Right atrium auricular region (tissue), 2 donors: ENCODE data around the gene CIT. TPM values are rescaled to one million over a fixed set of nuclear protein-coding genes. Genes with fewer than 3 reads are reported as not detected.

Experiments used
- DNase-seq: peaks from one replicate; pipeline ENCODE4 v3.0.0-alpha.2; 2019; ENCODE audit warnings: low spot score
- H3K27ac ChIP-seq, 2 donors: fragments of 200-600 bp; sonication (generic); 1 replicate in 1 of 2; 2 replicates in 1 of 2; pipeline ENCODE4 v1.5.1; 2016 to 2019
- H3K27me3 ChIP-seq, 2 donors: fragments of 200-600 bp; sonication (generic); one replicate each; pipeline versions ENCODE4 v1.5.1 to v1.6.0; 2017 to 2019
- H3K36me3 ChIP-seq: fragments of 200-600 bp; sonication (generic); one replicate; pipeline ENCODE4 v1.5.1; 2016
- H3K4me1 ChIP-seq, 2 donors: fragments of 200-600 bp; sonication (generic); one replicate each; pipeline versions ENCODE4 v1.5.1 to v1.6.0; 2017 to 2019
- H3K4me3 ChIP-seq, 2 donors: fragments of 200-600 bp; sonication (generic); 1 replicate in 1 of 2; 2 replicates in 1 of 2; pipeline ENCODE4 v1.5.1; 2017 to 2019; ENCODE audit warnings: mild to moderate bottlenecking in 1 of 2, moderate library complexity in 1 of 2
- H3K9me3 ChIP-seq, 2 donors: fragments of 200-600 bp; sonication (generic); one replicate each; pipeline ENCODE4 v1.5.1; 2019
- CTCF ChIP-seq, 2 donors: fragments of 200-600 bp; sonication (generic); IDR thresholded peaks; one replicate each; pipeline ENCODE4 v1.5.1; 2019; ENCODE audit warnings: antibody characterized with exemption in 2 of 2
- total RNA-seq, 2 donors: library from RNA; depleted of rRNA; stranded (reverse); fragments of >200 nt; gene quantifications; one replicate each; pipeline ENCODE4 v1.1.0, GENCODE V29; 2016

Gene CIT
- total RNA-seq, 2 donors from 2014 or later, result 0.79 to 1.2 TPM

DNA sequence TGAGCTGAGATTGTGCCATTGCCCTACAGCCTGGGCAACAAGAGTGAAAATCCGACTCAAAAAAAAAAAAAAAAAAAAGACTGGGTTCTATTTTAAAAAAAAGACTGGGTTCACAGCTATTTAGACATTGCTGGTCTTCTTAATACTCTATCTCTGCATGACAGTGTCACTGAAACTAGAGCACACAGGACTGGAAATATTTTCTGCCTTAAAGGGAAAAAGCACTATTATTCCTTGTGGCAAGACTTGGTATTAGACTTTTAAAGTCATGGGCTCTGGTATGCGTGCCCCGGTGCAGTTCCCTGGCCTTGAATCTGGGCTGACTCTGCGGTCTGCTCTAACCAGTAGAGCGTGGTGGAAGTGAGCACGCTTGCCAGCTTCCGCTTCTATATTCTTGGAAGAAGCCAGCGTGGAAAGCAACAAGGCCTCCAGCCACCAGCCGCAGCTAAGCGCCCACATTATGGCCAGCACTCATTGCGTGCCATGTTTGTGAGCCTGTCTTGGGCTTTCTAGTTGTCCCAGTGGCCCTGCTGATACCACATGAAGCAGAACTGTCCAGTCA lies 177.8 kb downstream of the CIT start:
- no peak overlapping the region for H3K4me3 ChIP-seq
- no peak overlapping the region for H3K27ac ChIP-seq
- H3K9me3 ChIP-seq, result no peaks in the 10 kb centered on the region
- H3K36me3 ChIP-seq, result no peaks in the 10 kb centered on the region
- H3K27me3 ChIP-seq, result no peaks in the 10 kb centered on the region
- TF ChIP-seq CTCF (IDR thresholded peaks at IDR 0.05), result no peak
- DNase-seq, result no peak
- H3K4me1 ChIP-seq, result peaks cover 0 to 2% of the 10 kb centered on the region in 2 donors

DNA sequence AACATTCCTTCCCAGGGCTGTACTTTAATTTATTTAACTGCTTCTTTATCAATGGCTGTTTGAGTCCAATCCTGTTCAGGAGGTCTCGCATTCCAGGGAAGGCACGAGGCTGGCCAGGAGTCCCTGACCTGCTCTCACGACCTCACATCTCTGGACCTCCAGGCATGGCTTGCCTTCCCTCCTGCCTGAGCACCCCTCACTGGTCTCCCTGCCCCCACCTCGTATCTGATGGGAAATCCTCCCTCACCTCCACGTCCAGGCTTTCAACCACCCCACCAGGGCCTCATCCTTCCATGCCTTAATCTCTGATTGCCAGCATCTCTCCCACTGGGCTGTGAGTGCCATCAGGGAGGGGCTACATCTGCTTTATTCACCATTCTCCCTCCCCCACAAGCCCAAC lies 180.2 kb downstream of the CIT start:
- Histone ChIP-seq H3K27ac (no peak overlapping the region), H3K4me3 (no peak overlapping the region), H3K27me3 (no peaks in the 10 kb centered on the region), H3K9me3 (no peaks in the 10 kb centered on the region), H3K4me1 (peaks cover 0 to 20% of the 10 kb centered on the region in 2 donors), H3K36me3 (no peaks in the 10 kb centered on the region)
- no peak for DNase-seq
- no peak for TF ChIP-seq CTCF (IDR thresholded peaks at IDR 0.05)

DNA sequence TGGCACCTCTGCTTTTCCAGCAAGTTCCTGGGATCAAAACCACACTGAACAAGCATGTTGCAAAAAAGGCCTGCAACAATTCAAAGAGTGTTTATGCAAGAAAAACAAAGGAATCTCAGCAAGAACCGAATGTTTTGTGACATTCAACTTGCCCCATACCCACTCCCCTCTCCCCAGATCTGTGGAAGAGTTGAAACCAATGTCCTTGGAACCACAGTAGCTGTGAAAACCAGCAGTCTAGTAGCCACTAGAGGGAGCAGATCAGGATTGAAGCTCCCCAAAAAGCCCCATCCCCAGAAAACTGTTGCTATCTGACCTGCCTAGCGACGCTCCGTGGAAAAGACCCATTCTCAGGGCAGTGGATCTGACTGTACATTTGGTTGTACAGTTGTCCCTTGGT lies 182.1 kb downstream of the CIT start:
- no peaks in the 10 kb centered on the region for H3K9me3 ChIP-seq
- H3K4me3 ChIP-seq, result no peak overlapping the region
- H3K27me3 ChIP-seq, result no peaks in the 10 kb centered on the region
- H3K27ac ChIP-seq, result no peak overlapping the region
- DNase-seq, result no peak
- peaks cover 0 to 20% of the 10 kb centered on the region in 2 donors for H3K4me1 ChIP-seq
- peak in 1 of 2 donors; percentile 41 for TF ChIP-seq CTCF (IDR thresholded peaks at IDR 0.05)
- no peaks in the 10 kb centered on the region for H3K36me3 ChIP-seq

DNA sequence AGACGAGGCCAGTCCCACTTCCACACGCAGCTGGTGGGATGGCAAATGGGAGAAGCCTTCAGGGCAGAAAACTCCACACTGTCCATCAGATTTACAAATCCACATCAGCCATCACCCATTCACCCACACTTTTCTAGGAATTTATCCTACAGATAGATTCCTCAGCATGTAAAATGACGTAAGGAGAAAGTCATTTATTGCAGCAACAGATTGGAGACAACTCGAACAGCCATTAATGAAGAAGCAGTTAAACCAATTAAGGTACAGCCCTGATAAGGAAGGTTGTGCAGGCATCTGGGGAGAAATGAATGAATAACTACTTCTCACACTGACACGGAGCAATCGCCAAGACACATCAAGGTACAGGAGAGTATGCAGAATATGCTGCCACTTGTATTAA lies 183.0 kb downstream of the CIT start:
- Histone ChIP-seq H3K9me3 (no peaks in the 10 kb centered on the region), H3K36me3 (no peaks in the 10 kb centered on the region), H3K27ac (no peak overlapping the region), H3K4me1 (peaks cover 0 to 20% of the 10 kb centered on the region in 2 donors), H3K27me3 (no peaks in the 10 kb centered on the region), H3K4me3 (no peak overlapping the region)
- DNase-seq, result no peak
- TF ChIP-seq CTCF (IDR thresholded peaks at IDR 0.05), result no peak

DNA sequence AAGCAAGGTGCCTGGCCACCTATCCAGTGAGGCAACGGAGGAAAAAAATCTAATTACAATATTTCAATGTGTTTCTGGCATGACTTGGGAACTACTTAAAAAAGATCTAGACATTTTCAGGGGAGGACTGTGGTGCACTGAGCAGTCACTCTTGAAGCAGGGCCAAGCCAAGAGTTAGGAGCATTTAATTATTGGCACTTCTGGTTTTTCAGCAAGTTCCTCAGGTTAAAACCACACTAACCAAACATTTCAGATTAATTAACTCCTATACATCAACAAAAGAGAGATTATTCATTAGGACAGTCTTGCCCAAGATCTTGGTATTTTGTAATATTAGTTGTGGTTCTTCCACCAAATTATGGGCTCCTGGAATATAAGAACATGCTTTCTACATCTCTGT lies 183.6 kb downstream of the CIT start:
- peaks cover 0 to 20% of the 10 kb centered on the region in 2 donors for H3K4me1 ChIP-seq
- no peaks in the 10 kb centered on the region for H3K36me3 ChIP-seq
- H3K27me3 ChIP-seq, result no peaks in the 10 kb centered on the region
- no peaks in the 10 kb centered on the region for H3K9me3 ChIP-seq
- TF ChIP-seq CTCF (IDR thresholded peaks at IDR 0.05), result no peak
- no peak for DNase-seq
- no peak overlapping the region for H3K27ac ChIP-seq
- no peak overlapping the region for H3K4me3 ChIP-seq

DNA sequence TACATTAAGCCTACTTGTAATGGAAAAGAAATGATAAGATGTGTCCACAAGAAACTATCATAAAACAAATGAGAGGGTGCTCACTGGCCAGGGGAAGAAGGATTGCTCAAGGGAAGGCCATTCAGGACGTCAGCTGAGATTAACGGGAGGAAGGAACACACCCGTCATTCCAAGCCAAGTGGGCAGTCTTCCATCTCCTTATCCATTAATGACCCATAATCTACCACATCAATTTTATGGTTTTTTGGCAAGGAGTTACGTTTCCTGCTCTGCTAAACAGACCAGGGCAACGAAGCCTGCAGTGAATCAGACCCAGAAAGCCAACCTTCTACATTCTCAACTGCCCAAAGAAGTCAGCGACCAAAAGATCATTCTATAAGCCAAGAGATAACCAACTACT lies 184.1 kb downstream of the CIT start:
- no peaks in the 10 kb centered on the region for H3K9me3 ChIP-seq
- no peak overlapping the region for H3K4me3 ChIP-seq
- no peaks in the 10 kb centered on the region for H3K36me3 ChIP-seq
- peak overlapping the region in 1 of 2 donors; percentile 1 for H3K27ac ChIP-seq
- no peak for TF ChIP-seq CTCF (IDR thresholded peaks at IDR 0.05)
- H3K4me1 ChIP-seq, result peaks cover 0 to 20% of the 10 kb centered on the region in 2 donors
- no peaks in the 10 kb centered on the region for H3K27me3 ChIP-seq
- DNase-seq, result peak; percentile 74
